Measurements from ENCODE around the gene EIF2S2. TPM values are rescaled to one million over a fixed set of nuclear protein-coding genes. Genes with fewer than 3 reads are reported as not detected.

Gene EIF2S2
- total and polyA plus RNA-seq, 5 donors from 2014 or later = 21.1 to 29.0 (median 23.2) TPM

GRCh38 chr20:34058831-34059230 lies 53.2 kb downstream of the EIF2S2 start:
- peaks cover 34 to 89% (median 74%) of the 10 kb centered on the region in 4 donors for H3K4me1 Mint-ChIP-seq
- H3K27ac Mint-ChIP-seq = peak overlapping the region in 2 of 3 donors; percentile 15 to 47
- peak overlapping the region in 1 of 4 donors; percentile 15 for H3K4me3 Mint-ChIP-seq
- Histone ChIP-seq H3K4me1 (ENCODE audit: control insufficient read depth, insufficient read depth, low read length, poor library complexity, severe bottlenecking) (peaks cover 25% of the 10 kb centered on the region), H3K27me3 (ENCODE audit: control insufficient read depth, insufficient read depth, low read length) (no peaks in the 10 kb centered on the region), H3K36me3 (ENCODE audit: control insufficient read depth, insufficient read depth, low read length) (peaks cover 13% of the 10 kb centered on the region), H3K27ac (ENCODE audit: insufficient read depth, low read length, poor library complexity, severe bottlenecking) (peak overlapping the region; percentile 24), H3K9me3 (ENCODE audit: control insufficient read depth in 2 of 2, low read length in 2 of 2) (no peaks in the 10 kb centered on the region), H3K4me3 (ENCODE audit: low read depth, low read length) (no peak overlapping the region)
- no peaks in the 10 kb centered on the region for H3K9me3 Mint-ChIP-seq
- peak; percentile 52 to 57 for ATAC-seq (ENCODE audit: low read depth in 2 of 2)
- no peaks in the 10 kb centered on the region for H3K27me3 Mint-ChIP-seq
- peaks cover 3% of the 10 kb centered on the region for H3K36me3 Mint-ChIP-seq
- DNase-seq = peak in 2 of 3 donors; percentile 19 to 28

DNA sequence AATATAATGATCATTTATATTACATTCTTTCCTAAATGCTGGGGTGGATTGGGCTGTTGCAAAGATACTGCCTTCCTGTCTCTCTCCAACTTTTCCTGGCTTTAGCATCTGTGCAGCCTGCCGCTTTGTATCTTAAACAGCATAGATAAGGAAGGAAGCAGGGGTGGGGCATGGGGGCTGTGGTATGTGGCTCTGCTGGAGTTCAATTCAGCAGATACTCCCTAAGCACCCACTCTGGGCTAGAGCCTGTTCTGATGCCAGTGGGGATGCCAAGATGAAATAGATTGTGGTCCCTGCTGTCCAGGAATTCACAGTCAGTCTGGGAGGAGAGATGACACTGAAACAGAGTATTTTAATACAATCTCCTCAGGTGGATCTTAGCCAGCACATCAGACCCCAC lies 56.8 kb downstream of the EIF2S2 start:
- no peak for ATAC-seq (ENCODE audit: low read depth in 2 of 2)
- H3K9me3 ChIP-seq (ENCODE audit: control insufficient read depth in 2 of 2, low read length in 2 of 2) = no peaks in the 10 kb centered on the region
- H3K27ac ChIP-seq (ENCODE audit: insufficient read depth, low read length, poor library complexity, severe bottlenecking) = no peak overlapping the region
- peaks cover 6% of the 10 kb centered on the region for H3K36me3 ChIP-seq (ENCODE audit: control insufficient read depth, insufficient read depth, low read length)
- Mint-ChIP-seq H3K4me3 (peak overlapping the region in 1 of 4 donors; percentile 43), H3K27ac (peak overlapping the region in 2 of 3 donors; percentile 18 to 65), H3K4me1 (peaks cover 31 to 97% (median 75%) of the 10 kb centered on the region in 4 donors), H3K9me3 (no peaks in the 10 kb centered on the region), H3K36me3 (peaks cover 3% of the 10 kb centered on the region), H3K27me3 (no peaks in the 10 kb centered on the region)
- H3K4me3 ChIP-seq (ENCODE audit: low read depth, low read length) = peak overlapping the region; percentile 22
- H3K4me1 ChIP-seq (ENCODE audit: control insufficient read depth, insufficient read depth, low read length, poor library complexity, severe bottlenecking) = peaks cover 32% of the 10 kb centered on the region
- H3K27me3 ChIP-seq (ENCODE audit: control insufficient read depth, insufficient read depth, low read length) = no peaks in the 10 kb centered on the region
- DNase-seq = no peak

GRCh38 chr20:34052414-34052813 lies 59.6 kb downstream of the EIF2S2 start:
- Mint-ChIP-seq H3K4me1 (peaks cover 26 to 95% (median 79%) of the 10 kb centered on the region in 4 donors), H3K4me3 (no peak overlapping the region), H3K27me3 (no peaks in the 10 kb centered on the region), H3K36me3 (no peaks in the 10 kb centered on the region), H3K9me3 (no peaks in the 10 kb centered on the region), H3K27ac (peak overlapping the region in 2 of 3 donors; percentile 84 to 85)
- H3K36me3 ChIP-seq (ENCODE audit: control insufficient read depth, insufficient read depth, low read length) = peaks cover 5% of the 10 kb centered on the region
- no peak overlapping the region for H3K4me3 ChIP-seq (ENCODE audit: low read depth, low read length)
- peaks cover 30% of the 10 kb centered on the region for H3K4me1 ChIP-seq (ENCODE audit: control insufficient read depth, insufficient read depth, low read length, poor library complexity, severe bottlenecking)
- no peaks in the 10 kb centered on the region for H3K9me3 ChIP-seq (ENCODE audit: control insufficient read depth in 2 of 2, low read length in 2 of 2)
- DNase-seq (no peak), ATAC-seq (ENCODE audit: low read depth in 2 of 2) (no peak)
- no peaks in the 10 kb centered on the region for H3K27me3 ChIP-seq (ENCODE audit: control insufficient read depth, insufficient read depth, low read length)
- no peak overlapping the region for H3K27ac ChIP-seq (ENCODE audit: insufficient read depth, low read length, poor library complexity, severe bottlenecking)

DNA sequence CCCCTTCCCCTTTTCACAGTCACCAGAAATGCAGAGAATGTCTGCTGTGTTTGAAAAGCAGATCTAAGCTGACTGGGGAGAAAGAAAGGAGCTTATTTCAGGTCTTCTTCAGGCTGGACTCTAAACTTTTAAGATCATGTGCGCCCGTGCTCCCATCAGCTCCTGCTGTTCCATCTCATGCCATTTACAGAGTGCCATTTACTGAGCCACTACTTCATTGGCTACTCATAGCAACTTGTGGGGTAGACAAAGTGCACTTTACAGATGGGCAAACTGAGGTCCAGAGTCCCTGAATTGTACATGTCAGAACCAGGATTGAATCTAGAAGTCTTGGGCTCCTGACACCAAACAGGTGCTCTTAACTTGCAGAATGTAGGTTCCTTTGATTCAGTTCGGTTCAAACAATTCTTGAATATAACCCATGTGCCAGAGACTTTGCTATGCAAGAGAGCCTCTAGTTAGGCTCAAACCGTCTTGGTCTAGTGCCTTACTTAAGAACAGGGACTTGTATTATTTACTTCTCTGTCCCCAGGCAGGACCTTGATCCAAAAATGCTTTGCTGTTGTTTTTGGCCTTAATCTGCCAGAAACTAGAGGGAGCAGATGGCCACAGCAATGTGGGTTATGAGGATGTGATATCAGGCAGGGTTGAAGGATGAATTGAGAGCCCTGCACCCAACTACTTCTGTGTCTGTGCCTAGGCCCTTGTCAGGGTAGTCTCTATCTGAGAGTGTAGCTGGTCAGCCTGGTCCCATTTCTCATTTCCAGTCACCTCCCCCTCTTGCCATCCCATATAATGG lies 61.9 kb downstream of the EIF2S2 start:
- Mint-ChIP-seq H3K36me3 (peaks cover 5% of the 10 kb centered on the region), H3K9me3 (no peaks in the 10 kb centered on the region), H3K27me3 (no peaks in the 10 kb centered on the region), H3K4me3 (peak overlapping the region in 1 of 4 donors; percentile 45), H3K27ac (peak overlapping the region; percentile 46 to 84 (median 70)), H3K4me1 (peaks cover 23 to 96% (median 81%) of the 10 kb centered on the region in 4 donors)
- Histone ChIP-seq H3K4me3 (ENCODE audit: low read depth, low read length) (no peak overlapping the region), H3K36me3 (ENCODE audit: control insufficient read depth, insufficient read depth, low read length) (peaks cover 14% of the 10 kb centered on the region), H3K9me3 (ENCODE audit: control insufficient read depth in 2 of 2, low read length in 2 of 2) (no peaks in the 10 kb centered on the region), H3K27me3 (ENCODE audit: control insufficient read depth, insufficient read depth, low read length) (no peaks in the 10 kb centered on the region), H3K27ac (ENCODE audit: insufficient read depth, low read length, poor library complexity, severe bottlenecking) (no peak overlapping the region), H3K4me1 (ENCODE audit: control insufficient read depth, insufficient read depth, low read length, poor library complexity, severe bottlenecking) (peaks cover 34% of the 10 kb centered on the region)
- DNase-seq (no peak), ATAC-seq (ENCODE audit: low read depth in 2 of 2) (no peak)

- Mint-ChIP-seq H3K9me3 (no peaks in the 10 kb centered on the region), H3K4me3 (peak overlapping the region in 1 of 4 donors; percentile 17), H3K4me1 (peaks cover 21 to 96% (median 77%) of the 10 kb centered on the region in 4 donors), H3K36me3 (peaks cover 5% of the 10 kb centered on the region), H3K27me3 (no peaks in the 10 kb centered on the region), H3K27ac (peak overlapping the region in 2 of 3 donors; percentile 69 to 84)
- no peaks in the 10 kb centered on the region for H3K27me3 ChIP-seq (ENCODE audit: control insufficient read depth, insufficient read depth, low read length)
- H3K27ac ChIP-seq (ENCODE audit: insufficient read depth, low read length, poor library complexity, severe bottlenecking) = no peak overlapping the region
- ATAC-seq (ENCODE audit: low read depth in 2 of 2) (no peak), DNase-seq (no peak)
- no peaks in the 10 kb centered on the region for H3K9me3 ChIP-seq (ENCODE audit: control insufficient read depth in 2 of 2, low read length in 2 of 2)
- no peak overlapping the region for H3K4me3 ChIP-seq (ENCODE audit: low read depth, low read length)
- peaks cover 20% of the 10 kb centered on the region for H3K36me3 ChIP-seq (ENCODE audit: control insufficient read depth, insufficient read depth, low read length)
- H3K4me1 ChIP-seq (ENCODE audit: control insufficient read depth, insufficient read depth, low read length, poor library complexity, severe bottlenecking) = peaks cover 29% of the 10 kb centered on the region
These were observed 62.7 kb downstream of the EIF2S2 start for GRCh38 chr20:34049389-34049788.

GRCh38 chr20:34047917-34048316 lies 64.1 kb downstream of the EIF2S2 start:
- no peak for DNase-seq
- ATAC-seq (ENCODE audit: low read depth in 2 of 2) = no peak
- Mint-ChIP-seq H3K27me3 (no peaks in the 10 kb centered on the region), H3K9me3 (no peaks in the 10 kb centered on the region), H3K4me1 (peaks cover 33 to 93% (median 78%) of the 10 kb centered on the region in 4 donors), H3K27ac (peak overlapping the region in 2 of 3 donors; percentile 40 to 84), H3K4me3 (no peak overlapping the region), H3K36me3 (peaks cover 10% of the 10 kb centered on the region)
- Histone ChIP-seq H3K9me3 (ENCODE audit: control insufficient read depth in 2 of 2, low read length in 2 of 2) (no peaks in the 10 kb centered on the region), H3K36me3 (ENCODE audit: control insufficient read depth, insufficient read depth, low read length) (peaks cover 25% of the 10 kb centered on the region), H3K27ac (ENCODE audit: insufficient read depth, low read length, poor library complexity, severe bottlenecking) (no peak overlapping the region), H3K4me1 (ENCODE audit: control insufficient read depth, insufficient read depth, low read length, poor library complexity, severe bottlenecking) (peaks cover 32% of the 10 kb centered on the region), H3K27me3 (ENCODE audit: control insufficient read depth, insufficient read depth, low read length) (no peaks in the 10 kb centered on the region), H3K4me3 (ENCODE audit: low read depth, low read length) (no peak overlapping the region)

- DNase-seq = no peak
- ATAC-seq (ENCODE audit: low read depth in 2 of 2) = no peak
- no peaks in the 10 kb centered on the region for H3K27me3 ChIP-seq (ENCODE audit: control insufficient read depth, insufficient read depth, low read length)
- Mint-ChIP-seq H3K36me3 (peaks cover 10% of the 10 kb centered on the region), H3K9me3 (no peaks in the 10 kb centered on the region), H3K27me3 (no peaks in the 10 kb centered on the region), H3K27ac (peak overlapping the region; percentile 21 to 84 (median 40)), H3K4me3 (no peak overlapping the region), H3K4me1 (peaks cover 40 to 93% (median 79%) of the 10 kb centered on the region in 4 donors)
- H3K4me3 ChIP-seq (ENCODE audit: low read depth, low read length) = no peak overlapping the region
- peaks cover 25% of the 10 kb centered on the region for H3K36me3 ChIP-seq (ENCODE audit: control insufficient read depth, insufficient read depth, low read length)
- H3K27ac ChIP-seq (ENCODE audit: insufficient read depth, low read length, poor library complexity, severe bottlenecking) = no peak overlapping the region
- peaks cover 33% of the 10 kb centered on the region for H3K4me1 ChIP-seq (ENCODE audit: control insufficient read depth, insufficient read depth, low read length, poor library complexity, severe bottlenecking)
- no peaks in the 10 kb centered on the region for H3K9me3 ChIP-seq (ENCODE audit: control insufficient read depth in 2 of 2, low read length in 2 of 2)
These were observed 64.9 kb downstream of the EIF2S2 start for GRCh38 chr20:34047010-34047687.
